Measurements from ENCODE around the gene CYP1B1. TPM values are rescaled to one million over a fixed set of nuclear protein-coding genes. Genes with fewer than 3 reads are reported as not detected.
"Not testable (repeated sequence)": the region's sequence is repeated elsewhere in the genome, so short reads cannot be mapped to it uniquely, and the experiment has no call there.

CYP1B1 gene
- polyA plus RNA-seq, 6 donors from 2014 or later = 0.20 to 2.4 (median 0.87) TPM; not detected in 2

GRCh38 chr2:38095996-38096861 is 20.3 kb upstream of the CYP1B1 start:
- H3K4me3 Mint-ChIP-seq = no peak overlapping the region
- DNase-seq (no peak), ATAC-seq (ENCODE audit: low read depth in 2 of 2) (no peak)
- peaks cover 68 to 78% (median 74%) of the 10 kb centered on the region in 3 donors for H3K27me3 Mint-ChIP-seq
- peaks cover 0 to 2% (median 0%) of the 10 kb centered on the region in 7 donors for H3K9me3 Mint-ChIP-seq
- peaks cover 9 to 25% (median 16%) of the 10 kb centered on the region in 3 donors for H3K4me1 Mint-ChIP-seq
- no peak overlapping the region for H3K27ac Mint-ChIP-seq
- no peaks in the 10 kb centered on the region for H3K36me3 Mint-ChIP-seq

GRCh38 chr2:38095079-38095995 is 19.4 kb upstream of the CYP1B1 start:
- no peak for DNase-seq
- no peak overlapping the region for H3K4me3 Mint-ChIP-seq
- no peaks in the 10 kb centered on the region for H3K9me3 Mint-ChIP-seq
- H3K27me3 Mint-ChIP-seq = peaks cover 60 to 73% (median 69%) of the 10 kb centered on the region in 3 donors
- H3K27ac Mint-ChIP-seq = no peak overlapping the region
- ATAC-seq (ENCODE audit: low read depth in 2 of 2) = no peak
- H3K4me1 Mint-ChIP-seq = peaks cover 9 to 25% (median 16%) of the 10 kb centered on the region in 3 donors
- no peaks in the 10 kb centered on the region for H3K36me3 Mint-ChIP-seq

- no peak for ATAC-seq (ENCODE audit: low read depth in 2 of 2)
- DNase-seq = no peak
- no peak overlapping the region for H3K4me3 Mint-ChIP-seq
- H3K4me1 Mint-ChIP-seq = peaks cover 8 to 19% (median 11%) of the 10 kb centered on the region in 3 donors
- no peaks in the 10 kb centered on the region for H3K9me3 Mint-ChIP-seq
- H3K27me3 Mint-ChIP-seq = peaks cover 51 to 75% (median 62%) of the 10 kb centered on the region in 3 donors
- H3K36me3 Mint-ChIP-seq = no peaks in the 10 kb centered on the region
- no peak overlapping the region for H3K27ac Mint-ChIP-seq
Observed at GRCh38 chr2:38093527-38094165, 17.7 kb upstream of the CYP1B1 start.

- H3K36me3 Mint-ChIP-seq = no peaks in the 10 kb centered on the region
- no peak overlapping the region for H3K27ac Mint-ChIP-seq
- H3K4me3 Mint-ChIP-seq = no peak overlapping the region
- H3K9me3 Mint-ChIP-seq = no peaks in the 10 kb centered on the region
- ATAC-seq (ENCODE audit: low read depth in 2 of 2) (no peak), DNase-seq (no peak)
- peaks cover 0 to 11% (median 0%) of the 10 kb centered on the region in 3 donors for H3K4me1 Mint-ChIP-seq
- H3K27me3 Mint-ChIP-seq = peaks cover 48 to 71% (median 61%) of the 10 kb centered on the region in 3 donors
Observed at GRCh38 chr2:38092196-38092902, 16.4 kb upstream of the CYP1B1 start.

GRCh38 chr2:38091760-38092159 is 15.8 kb upstream of the CYP1B1 start:
- no peak for DNase-seq
- H3K4me3 Mint-ChIP-seq = no peak overlapping the region
- H3K27ac Mint-ChIP-seq = no peak overlapping the region
- H3K9me3 Mint-ChIP-seq = no peaks in the 10 kb centered on the region
- H3K27me3 Mint-ChIP-seq = peaks cover 50 to 72% (median 59%) of the 10 kb centered on the region in 3 donors
- no peak for ATAC-seq (ENCODE audit: low read depth in 2 of 2)
- H3K36me3 Mint-ChIP-seq = no peaks in the 10 kb centered on the region
- peaks cover 0 to 11% (median 0%) of the 10 kb centered on the region in 3 donors for H3K4me1 Mint-ChIP-seq

GRCh38 chr2:38090928-38091327 is 15.0 kb upstream of the CYP1B1 start:
- Mint-ChIP-seq H3K27me3 (peaks cover 49 to 72% (median 59%) of the 10 kb centered on the region in 3 donors), H3K36me3 (no peaks in the 10 kb centered on the region), H3K9me3 (no peaks in the 10 kb centered on the region), H3K27ac (no peak overlapping the region), H3K4me1 (peaks cover 0 to 4% (median 0%) of the 10 kb centered on the region in 3 donors), H3K4me3 (no peak overlapping the region)
- ATAC-seq (ENCODE audit: low read depth in 2 of 2) = no peak
- no peak for DNase-seq

- not testable (repeated sequence) for H3K27ac Mint-ChIP-seq; H3K9me3 Mint-ChIP-seq; H3K4me1 Mint-ChIP-seq; H3K36me3 Mint-ChIP-seq; DNase-seq; H3K4me3 Mint-ChIP-seq; ATAC-seq (ENCODE audit: low read depth in 2 of 2)
- H3K27me3 Mint-ChIP-seq = peaks cover 49 to 65% (median 59%) of the 10 kb centered on the region in 3 donors
Observed at GRCh38 chr2:38090212-38090611, 14.3 kb upstream of the CYP1B1 start.

GRCh38 chr2:38085998-38086698 is 10.2 kb upstream of the CYP1B1 start:
- not testable (repeated sequence) for H3K4me3 Mint-ChIP-seq; DNase-seq; H3K9me3 Mint-ChIP-seq; ATAC-seq (ENCODE audit: low read depth in 2 of 2); H3K27ac Mint-ChIP-seq; H3K4me1 Mint-ChIP-seq
- H3K36me3 Mint-ChIP-seq = peaks cover 0 to 21% of the 10 kb centered on the region in 2 donors
- H3K27me3 Mint-ChIP-seq = peaks cover 63 to 73% (median 66%) of the 10 kb centered on the region in 3 donors

- H3K4me3 Mint-ChIP-seq; DNase-seq; H3K27ac Mint-ChIP-seq; ATAC-seq (ENCODE audit: low read depth in 2 of 2); H3K9me3 Mint-ChIP-seq; H3K4me1 Mint-ChIP-seq: not testable (repeated sequence)
- peaks cover 0 to 21% of the 10 kb centered on the region in 2 donors for H3K36me3 Mint-ChIP-seq
- peaks cover 60 to 89% (median 82%) of the 10 kb centered on the region in 3 donors for H3K27me3 Mint-ChIP-seq
Observed at GRCh38 chr2:38084556-38084955, 8.6 kb upstream of the CYP1B1 start.

- H3K27ac Mint-ChIP-seq; H3K4me3 Mint-ChIP-seq; H3K4me1 Mint-ChIP-seq; DNase-seq; ATAC-seq (ENCODE audit: low read depth in 2 of 2); H3K9me3 Mint-ChIP-seq: not testable (repeated sequence)
- H3K27me3 Mint-ChIP-seq = peaks cover 63 to 89% (median 86%) of the 10 kb centered on the region in 3 donors
- H3K36me3 Mint-ChIP-seq = peaks cover 0 to 21% of the 10 kb centered on the region in 2 donors
Observed at GRCh38 chr2:38082727-38083126, 6.8 kb upstream of the CYP1B1 start.

- DNase-seq (no peak), ATAC-seq (ENCODE audit: low read depth in 2 of 2) (no peak)
- Mint-ChIP-seq H3K27me3 (peaks cover 55 to 87% (median 74%) of the 10 kb centered on the region in 3 donors), H3K4me3 (no peak overlapping the region), H3K36me3 (peaks cover 0 to 21% of the 10 kb centered on the region in 2 donors), H3K27ac (no peak overlapping the region), H3K9me3 (no peaks in the 10 kb centered on the region), H3K4me1 (peaks cover 6 to 16% (median 13%) of the 10 kb centered on the region in 3 donors)
Observed at GRCh38 chr2:38080346-38080745, 4.4 kb upstream of the CYP1B1 start.
